Ovary (tissue), 3 donors: ENCODE measurements around the gene PGAM1.

ENCODE experiments used
- POLR2A ChIP-seq: fragments of 450-650 bp; IDR thresholded peaks from one replicate; pipeline ENCODE4 v1.6.1; 2017; ENCODE audit warnings: antibody characterized with exemption, mild to moderate bottlenecking, moderate library complexity
- TF ChIP-seq, protein P1 (sequence below), 3 donors: fragments of 450-650 bp in 2 of 3; fragments of 200-600 bp in 1 of 3; IDR thresholded peaks; one replicate each; pipeline versions ENCODE4 v1.5.1 to v1.8.0; 2016 to 2022; ENCODE audit warnings: antibody characterized with exemption in 3 of 3, mild to moderate bottlenecking in 1 of 3
- donor health status: DM: no; HTN: no; CAD: no.

GRCh38 chr10:97454330-97455036 is 28.5 kb downstream of the PGAM1 start:
- TF ChIP-seq, protein P1, sequence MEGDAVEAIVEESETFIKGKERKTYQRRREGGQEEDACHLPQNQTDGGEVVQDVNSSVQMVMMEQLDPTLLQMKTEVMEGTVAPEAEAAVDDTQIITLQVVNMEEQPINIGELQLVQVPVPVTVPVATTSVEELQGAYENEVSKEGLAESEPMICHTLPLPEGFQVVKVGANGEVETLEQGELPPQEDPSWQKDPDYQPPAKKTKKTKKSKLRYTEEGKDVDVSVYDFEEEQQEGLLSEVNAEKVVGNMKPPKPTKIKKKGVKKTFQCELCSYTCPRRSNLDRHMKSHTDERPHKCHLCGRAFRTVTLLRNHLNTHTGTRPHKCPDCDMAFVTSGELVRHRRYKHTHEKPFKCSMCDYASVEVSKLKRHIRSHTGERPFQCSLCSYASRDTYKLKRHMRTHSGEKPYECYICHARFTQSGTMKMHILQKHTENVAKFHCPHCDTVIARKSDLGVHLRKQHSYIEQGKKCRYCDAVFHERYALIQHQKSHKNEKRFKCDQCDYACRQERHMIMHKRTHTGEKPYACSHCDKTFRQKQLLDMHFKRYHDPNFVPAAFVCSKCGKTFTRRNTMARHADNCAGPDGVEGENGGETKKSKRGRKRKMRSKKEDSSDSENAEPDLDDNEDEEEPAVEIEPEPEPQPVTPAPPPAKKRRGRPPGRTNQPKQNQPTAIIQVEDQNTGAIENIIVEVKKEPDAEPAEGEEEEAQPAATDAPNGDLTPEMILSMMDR (IDR thresholded peaks at IDR 0.05) = no peak
- TF ChIP-seq POLR2A = no peak
